K562 treated with DMSO at 1 percent for 4 hours (cell line): ENCODE measurements around the gene RNF13. TPM values are rescaled to one million over a fixed set of nuclear protein-coding genes. Genes with fewer than 3 reads are reported as not detected.

Experiments used
- total RNA-seq: library from RNA; unstranded; fragments of 300-600 nt; gene quantifications from 2 replicates; pipeline ENCODE4 v1.2.3, GENCODE V29; 2022; ENCODE audit not compliant: insufficient read depth

The RNF13 gene
- total RNA-seq = 11.2 and 12.3 TPM in 2 replicates

GRCh38 chr3:149812606-149813366, at the start of gene RNF13:
Gene RNF13 (plus strand): TSS chr3:149813215. CDS start chr3:149846027, 32,812 bp downstream.

GRCh38 chr3:149792452-149793270, 20.4 kb upstream of the RNF13 start, which contains the start of gene ANKUB1:
Gene ANKUB1 (minus strand): TSS chr3:149792554. CDS start chr3:149792366, 188 bp downstream.

GRCh38 chr3:149970716-149971402, 157.8 kb downstream of the RNF13 start, which contains the start of gene PFN2:
Gene PFN2 (minus strand): TSS chr3:149970895. CDS start chr3:149970856, 39 bp downstream.

Other genes with a start within 250 kb of the RNF13 start
- not detected in 2 replicates for gene WWTR1, start 155.2 kb upstream of the RNF13 start, total RNA-seq
- gene COMMD2, start 60.7 kb upstream of the RNF13 start, total RNA-seq = 16.8 and 20.9 TPM in 2 replicates
- not detected in 2 replicates for gene ANKUB1, start 20.7 kb upstream of the RNF13 start, total RNA-seq
- not detected in 2 replicates for gene PFN2, start 157.7 kb downstream of the RNF13 start, total RNA-seq